ENCODE measurements around the gene RICTOR.

DNA sequence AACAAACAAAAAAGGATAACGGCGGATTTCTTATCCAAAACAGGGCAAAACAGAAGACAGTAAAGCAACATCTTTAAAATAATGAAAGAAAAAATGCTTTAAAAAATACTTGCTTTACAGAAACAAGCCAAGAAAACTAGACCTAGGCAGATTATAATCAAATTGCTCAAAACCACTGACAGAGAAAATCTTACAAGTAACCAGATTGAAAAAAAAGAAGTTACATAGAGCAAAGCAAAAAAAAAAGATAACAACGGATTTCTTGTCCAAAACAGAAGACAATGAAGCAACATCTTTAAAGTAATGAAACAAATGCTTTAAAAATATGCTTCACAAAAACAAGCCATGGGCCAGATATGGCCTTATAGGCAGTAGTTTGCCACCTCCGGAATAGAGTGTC lies 51.1 kb downstream of the RICTOR start:
- no peak for TF ChIP-seq POLR2A (IDR thresholded peaks at IDR 0.05; ENCODE audit: low read depth, low read length)
- no peak for TF ChIP-seq POLR2AphosphoS5 (IDR thresholded peaks at IDR 0.05; ENCODE audit: low read depth, low read length)
- TF ChIP-seq PAX5 (IDR thresholded peaks at IDR 0.05; ENCODE audit: insufficient read depth, low read length, severe bottlenecking), result no peak
- no peak for TF ChIP-seq TAF1 (IDR thresholded peaks at IDR 0.05; ENCODE audit: low read depth, low read length)
